Fibroblast of pulmonary artery (primary cell): ENCODE data around the gene ZCCHC24.

ENCODE experiments used
- DNase-seq: peaks from one replicate; pipeline ENCODE4 v3.0.0-alpha.2; 2010; ENCODE audit warnings: low read depth
- H3K4me3 ChIP-seq: replicated peaks from 2 replicates; pipeline ENCODE4 v1.5.1; 2011; ENCODE audit warnings: low read depth, mild to moderate bottlenecking, control low read depth, low read length, moderate library complexity
- TF ChIP-seq, protein P1 (sequence below): IDR thresholded peaks from 2 replicates; pipeline ENCODE4 v1.5.1; 2011; ENCODE audit warnings: mild to moderate bottlenecking, control low read depth, low read length, inconsistent platforms; ENCODE audit errors: missing control alignments

The ZCCHC24 gene

DNA sequence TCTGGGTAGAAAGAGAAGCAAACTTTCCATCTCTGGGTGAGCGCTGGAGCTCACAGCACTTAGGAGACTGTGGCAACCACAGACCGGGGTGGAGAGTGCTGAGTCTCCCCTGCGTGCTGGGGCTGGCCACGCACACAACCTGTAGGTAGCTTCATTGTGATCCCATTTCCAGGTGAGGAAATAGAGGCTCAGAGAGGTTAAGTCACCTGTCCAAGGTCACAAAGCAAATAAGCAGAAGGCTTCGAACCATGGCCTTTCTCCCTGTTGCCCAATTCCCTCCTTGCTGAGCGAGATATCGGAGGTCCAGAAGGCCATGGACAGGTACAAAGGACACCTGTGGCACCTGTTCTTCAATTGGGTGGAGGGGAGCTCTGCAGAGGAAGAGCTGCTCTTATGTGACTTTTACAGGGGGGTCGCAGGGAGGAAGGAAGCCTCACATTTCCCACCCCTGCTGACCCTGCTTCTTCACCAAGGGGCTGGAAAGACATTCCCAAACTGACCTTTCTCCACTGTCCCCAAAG, 39.4 kb downstream of the ZCCHC24 start:
- H3K4me3 ChIP-seq, result no peak overlapping the region
- TF ChIP-seq, protein P1, sequence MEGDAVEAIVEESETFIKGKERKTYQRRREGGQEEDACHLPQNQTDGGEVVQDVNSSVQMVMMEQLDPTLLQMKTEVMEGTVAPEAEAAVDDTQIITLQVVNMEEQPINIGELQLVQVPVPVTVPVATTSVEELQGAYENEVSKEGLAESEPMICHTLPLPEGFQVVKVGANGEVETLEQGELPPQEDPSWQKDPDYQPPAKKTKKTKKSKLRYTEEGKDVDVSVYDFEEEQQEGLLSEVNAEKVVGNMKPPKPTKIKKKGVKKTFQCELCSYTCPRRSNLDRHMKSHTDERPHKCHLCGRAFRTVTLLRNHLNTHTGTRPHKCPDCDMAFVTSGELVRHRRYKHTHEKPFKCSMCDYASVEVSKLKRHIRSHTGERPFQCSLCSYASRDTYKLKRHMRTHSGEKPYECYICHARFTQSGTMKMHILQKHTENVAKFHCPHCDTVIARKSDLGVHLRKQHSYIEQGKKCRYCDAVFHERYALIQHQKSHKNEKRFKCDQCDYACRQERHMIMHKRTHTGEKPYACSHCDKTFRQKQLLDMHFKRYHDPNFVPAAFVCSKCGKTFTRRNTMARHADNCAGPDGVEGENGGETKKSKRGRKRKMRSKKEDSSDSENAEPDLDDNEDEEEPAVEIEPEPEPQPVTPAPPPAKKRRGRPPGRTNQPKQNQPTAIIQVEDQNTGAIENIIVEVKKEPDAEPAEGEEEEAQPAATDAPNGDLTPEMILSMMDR, result no peak

DNA sequence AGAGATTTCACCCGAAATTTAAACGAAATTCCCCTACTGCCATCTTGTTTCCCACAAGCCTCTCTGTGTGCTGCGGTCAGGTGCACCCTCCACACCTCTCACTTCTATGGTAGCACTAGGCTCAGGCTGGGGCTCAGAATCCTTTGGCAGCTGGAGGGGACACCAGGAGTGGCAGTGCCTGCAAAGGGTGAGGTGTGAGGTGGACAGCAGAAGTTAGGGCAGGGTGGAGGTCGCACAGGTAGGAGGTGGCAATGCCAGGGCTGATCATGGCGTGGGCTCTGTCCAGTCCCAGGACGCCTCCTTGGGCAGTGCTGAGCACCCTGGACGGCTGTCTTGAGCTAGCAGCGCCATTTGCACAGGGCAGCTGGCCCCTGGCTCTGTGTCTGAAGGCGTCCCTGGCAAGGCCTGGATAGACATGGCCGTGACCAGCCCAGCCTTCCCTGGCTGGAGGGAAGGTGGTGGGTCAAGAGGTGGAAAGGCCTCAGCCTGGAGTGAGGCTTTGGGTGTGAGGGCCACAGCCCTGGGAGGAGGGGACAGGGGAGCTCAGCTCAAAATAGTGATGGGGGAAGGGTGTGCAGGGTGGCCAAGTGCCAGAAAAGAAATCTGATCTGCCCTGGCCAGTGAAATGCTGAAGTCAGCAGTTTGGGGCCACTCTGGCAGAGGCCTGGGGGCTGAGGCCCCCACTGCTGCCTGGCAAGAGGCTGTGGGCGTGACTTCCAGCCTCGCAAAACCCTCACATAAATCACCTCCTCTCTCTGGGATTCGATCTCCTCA, 40.0 kb downstream of the ZCCHC24 start:
- no peak for DNase-seq
- no peak overlapping the region for H3K4me3 ChIP-seq
- TF ChIP-seq, protein P1, result no peak

More for the DNA sequence above, 39.4 kb downstream of the ZCCHC24 start:
- no peak for DNase-seq

GRCh38 chr10:79404690-79405131, 40.7 kb downstream of the ZCCHC24 start:
- no peak for DNase-seq
- TF ChIP-seq, protein P1, result no peak
- H3K4me3 ChIP-seq, result no peak overlapping the region

DNA sequence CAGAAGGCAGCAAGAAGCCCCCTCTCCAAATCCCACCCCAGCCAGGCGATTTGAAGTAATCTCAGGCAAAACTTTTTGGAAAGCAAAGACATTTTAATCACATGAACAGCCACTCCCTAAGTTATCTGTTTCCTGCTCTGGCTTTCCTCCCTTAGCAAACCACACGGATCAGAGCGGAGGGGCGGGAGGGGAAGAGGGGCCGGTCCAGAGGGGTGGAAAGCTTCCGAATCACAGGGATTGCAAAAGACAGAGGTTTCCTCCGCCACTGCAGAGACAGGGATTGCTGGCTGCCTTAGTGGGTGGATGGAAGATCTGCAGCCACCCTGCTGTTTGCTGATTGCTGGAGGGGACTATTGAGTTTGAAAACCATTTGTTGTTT, 41.2 kb downstream of the ZCCHC24 start:
- TF ChIP-seq, protein P1, result no peak
- DNase-seq, result peak; percentile 96
- H3K4me3 ChIP-seq, result peak overlapping the region; percentile 17

DNA sequence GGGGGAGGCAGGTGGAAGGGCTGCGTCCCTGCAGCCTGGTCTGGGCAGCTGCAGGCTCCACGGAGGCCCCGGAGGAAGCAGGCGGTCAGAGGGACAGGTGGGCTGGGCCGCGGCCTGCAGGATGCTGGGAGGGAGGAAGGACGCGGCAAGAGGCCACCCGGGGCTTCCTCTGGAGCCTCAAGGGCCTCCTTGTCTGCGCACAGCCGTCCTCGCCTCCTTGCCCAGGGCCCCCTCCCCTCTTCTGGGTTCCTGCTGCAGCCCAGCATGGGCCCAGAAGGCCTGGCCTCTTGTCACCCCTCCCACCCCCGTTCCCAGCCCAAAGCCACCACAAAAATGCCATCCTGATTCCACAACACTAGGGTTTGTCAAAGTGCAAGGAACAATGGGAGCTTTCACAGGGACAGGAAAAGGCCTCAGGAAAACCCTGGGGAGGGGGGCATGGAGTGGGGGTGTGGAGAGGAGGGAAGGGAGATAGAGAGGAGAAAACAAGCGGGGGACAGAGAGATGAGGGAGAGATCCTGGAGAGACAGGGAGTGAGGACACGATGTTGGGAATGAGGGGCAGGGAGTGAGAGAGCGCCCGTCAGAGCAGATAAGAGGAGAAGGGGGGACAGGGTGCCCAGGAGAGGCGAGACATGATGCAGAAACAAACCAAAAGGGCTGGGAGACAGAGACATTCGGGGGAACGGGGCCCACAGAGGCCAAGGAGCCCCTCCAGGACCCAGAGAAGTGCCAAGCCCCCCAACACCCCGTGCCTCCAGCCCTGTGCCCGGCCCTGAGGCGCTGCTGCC, 41.8 kb downstream of the ZCCHC24 start:
- peak overlapping the region; percentile 17 for H3K4me3 ChIP-seq
- TF ChIP-seq, protein P1, result no peak
- DNase-seq, result peak; percentile 87

GRCh38 chr10:79402951-79403350, 42.5 kb downstream of the ZCCHC24 start:
- H3K4me3 ChIP-seq, result no peak overlapping the region
- TF ChIP-seq, protein P1, result no peak
- DNase-seq, result no peak
